Epithelial cell of proximal tubule (primary cell): ENCODE measurements around the gene DNAH14. TPM values are rescaled to one million over a fixed set of nuclear protein-coding genes. Genes with fewer than 3 reads are reported as not detected.
"Not testable (repeated sequence)": the region's sequence is repeated elsewhere in the genome, so short reads cannot be mapped to it uniquely, and the experiment has no call there.

Source experiments
- DNase-seq: peaks from one replicate; pipeline ENCODE4 v3.0.0-alpha.2; 2011; ENCODE audit warnings: low read depth
- H3K4me3 ChIP-seq: 2 replicates; pipeline ENCODE4 v1.5.1; 2011; ENCODE audit warnings: low read depth, mild to moderate bottlenecking, low read length
- CTCF ChIP-seq: conservative IDR thresholded peaks from 2 replicates; pipeline ENCODE4 v1.5.1; 2012; ENCODE audit warnings: low read depth, mild to moderate bottlenecking, low read length
- total RNA-seq: library from RNA; depleted of rRNA; stranded (reverse); fragments of >200 nt; gene quantifications from 2 replicates; pipeline ENCODE4 v1.2.3, GENCODE V29; 2015

The DNAH14 gene
- total RNA-seq, 1 donor from 2014 or later = 20.8 TPM

GRCh38 chr1:225228871-225229303 is 299.4 kb downstream of the DNAH14 start:
- TF ChIP-seq CTCF = no peak
- no peak for DNase-seq
- H3K4me3 ChIP-seq = no peak overlapping the region

- not testable (repeated sequence) for H3K4me3 ChIP-seq, DNase-seq
Measured at GRCh38 chr1:225229429-225229828, 300.0 kb downstream of the DNAH14 start.

- H3K4me3 ChIP-seq = no peak overlapping the region
- no peak for DNase-seq
- no peak for TF ChIP-seq CTCF
Measured at GRCh38 chr1:225230483-225230882, 301.0 kb downstream of the DNAH14 start.

GRCh38 chr1:225232930-225233329 is 303.5 kb downstream of the DNAH14 start:
- DNase-seq, H3K4me3 ChIP-seq: not testable (repeated sequence)

GRCh38 chr1:225242611-225243010 is 313.1 kb downstream of the DNAH14 start:
- TF ChIP-seq CTCF = no peak
- DNase-seq = no peak
- H3K4me3 ChIP-seq = no peak overlapping the region

GRCh38 chr1:225250432-225250831 is 321.0 kb downstream of the DNAH14 start:
- no peak overlapping the region for H3K4me3 ChIP-seq
- DNase-seq = no peak
- TF ChIP-seq CTCF = no peak

GRCh38 chr1:225253173-225253572 is 323.7 kb downstream of the DNAH14 start:
- no peak overlapping the region for H3K4me3 ChIP-seq
- TF ChIP-seq CTCF = no peak
- no peak for DNase-seq

- DNase-seq = no peak
- TF ChIP-seq CTCF = no peak
- no peak overlapping the region for H3K4me3 ChIP-seq
Measured at GRCh38 chr1:225253784-225254183, 324.3 kb downstream of the DNAH14 start.
